Left lung (tissue), 10 donors: ENCODE data around the gene FCRLA. TPM values are rescaled to one million over a fixed set of nuclear protein-coding genes. Genes with fewer than 3 reads are reported as not detected.

Source experiments
- ATAC-seq: fragments of 200-7000 bp; cut with Tn5 transposase; one replicate; pipeline ENCODE4 v1.9.1; 2020; ENCODE audit warnings: moderate library complexity
- DNase-seq, 4 donors: peaks; one replicate each; pipeline ENCODE4 v3.0.0-alpha.2; 2013 to 2020
- H3K27ac ChIP-seq, 2 donors: fragments of 200-600 bp; sonication (generic) in 1 of 2; one replicate each; pipeline versions ENCODE4 v1.5.0 to v1.8.0; 2020 to 2021
- H3K27me3 ChIP-seq, 2 donors: fragments of 200-600 bp; sonication (generic) in 1 of 2; one replicate each; pipeline versions ENCODE4 v1.5.0 to v1.8.0; 2020 to 2021
- H3K36me3 ChIP-seq, 2 donors: fragments of 200-600 bp; sonication (generic) in 1 of 2; one replicate each; pipeline versions ENCODE4 v1.5.0 to v1.8.0; 2020 to 2021
- H3K4me1 ChIP-seq, 2 donors: fragments of 200-600 bp; one replicate each; pipeline ENCODE4 v1.8.0; 2021
- H3K4me3 ChIP-seq, 2 donors: fragments of 200-600 bp; sonication (generic) in 1 of 2; one replicate each; pipeline versions ENCODE4 v1.5.0 to v1.8.0; 2020 to 2021; ENCODE audit warnings: mild to moderate bottlenecking in 1 of 2
- H3K9me3 ChIP-seq, 2 donors: fragments of 200-600 bp; sonication (generic) in 1 of 2; one replicate each; pipeline versions ENCODE4 v1.5.0 to v1.8.0; 2020 to 2021
- CTCF ChIP-seq, 2 donors: fragments of 200-600 bp; sonication (generic) in 1 of 2; IDR thresholded peaks; one replicate each; pipeline versions ENCODE4 v1.5.0 to v1.8.0; 2021; ENCODE audit warnings: antibody characterized with exemption in 2 of 2
- intact Hi-C, 2 donors: fragments of 100-400 bp; cut with DNase I; formaldehyde crosslinking; loops; one replicate each; pipeline versions ENCODE4 v1.11.2 to v1.14.2; 2022
- polyA plus RNA-seq, 6 donors: library from polyadenylated mRNA; unstranded; fragments of 120-200 nt; gene quantifications; one replicate each; pipeline ENCODE4 v1.2.1, GENCODE V29; 2013; ENCODE audit not compliant: insufficient read length in 6 of 6
- total RNA-seq, 2 donors: library from RNA; stranded (reverse); fragmentation: NEBNext Ultra II Directional; extraction: Animal tissue kit (Norgen Biotek cat#: 25700); gene quantifications; one replicate each; pipeline ENCODE4 v1.2.1, GENCODE V29; 2021
- donor health status: DM: no; HTN: yes; CAD: no.
- donor health status: DM: no; HTN: no; CAD: no.

Gene FCRLA
- total and polyA plus RNA-seq, 8 donors = 0.08 to 0.44 (median 0.34) TPM; not detected in 1

GRCh38 chr1:161706113-161706481 is 932 bp upstream of the FCRLA start:
- Histone ChIP-seq H3K27ac (no peak overlapping the region), H3K36me3 (no peaks in the 10 kb centered on the region), H3K4me1 (no peaks in the 10 kb centered on the region), H3K4me3 (no peak overlapping the region), H3K27me3 (peaks cover 0 to 50% of the 10 kb centered on the region in 2 donors), H3K9me3 (no peaks in the 10 kb centered on the region)
- no peak for TF ChIP-seq CTCF (IDR thresholded peaks at IDR 0.05)
- ATAC-seq (no peak), DNase-seq (no peak)
- intact Hi-C loops = no loop called here

DNA sequence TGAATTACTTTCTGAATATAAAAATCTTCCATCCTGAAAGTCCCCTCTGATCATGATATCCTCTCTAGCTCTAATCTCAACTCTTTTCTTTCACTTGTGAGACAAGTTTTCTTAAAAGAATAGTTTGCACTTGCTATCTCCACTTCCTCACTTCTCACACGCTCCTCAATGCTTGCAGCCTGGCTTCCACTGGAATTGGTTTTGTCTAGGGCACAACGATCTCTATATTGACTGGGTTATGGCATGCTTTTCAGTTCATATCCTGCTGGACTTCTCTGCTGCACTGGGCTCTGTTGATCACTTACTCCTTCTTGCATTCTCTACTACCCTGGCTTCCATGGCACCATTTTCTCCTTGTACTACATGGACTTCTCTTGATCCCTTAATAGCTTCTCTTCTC is 474 bp downstream of the FCRLA start:
- Histone ChIP-seq H3K4me3 (no peak overlapping the region), H3K27ac (no peak overlapping the region), H3K4me1 (no peaks in the 10 kb centered on the region), H3K36me3 (no peaks in the 10 kb centered on the region), H3K9me3 (no peaks in the 10 kb centered on the region), H3K27me3 (peaks cover 0 to 50% of the 10 kb centered on the region in 2 donors)
- intact Hi-C loops = no loop called here
- TF ChIP-seq CTCF (IDR thresholded peaks at IDR 0.05) = no peak
- no peak for DNase-seq
- ATAC-seq = no peak

DNA sequence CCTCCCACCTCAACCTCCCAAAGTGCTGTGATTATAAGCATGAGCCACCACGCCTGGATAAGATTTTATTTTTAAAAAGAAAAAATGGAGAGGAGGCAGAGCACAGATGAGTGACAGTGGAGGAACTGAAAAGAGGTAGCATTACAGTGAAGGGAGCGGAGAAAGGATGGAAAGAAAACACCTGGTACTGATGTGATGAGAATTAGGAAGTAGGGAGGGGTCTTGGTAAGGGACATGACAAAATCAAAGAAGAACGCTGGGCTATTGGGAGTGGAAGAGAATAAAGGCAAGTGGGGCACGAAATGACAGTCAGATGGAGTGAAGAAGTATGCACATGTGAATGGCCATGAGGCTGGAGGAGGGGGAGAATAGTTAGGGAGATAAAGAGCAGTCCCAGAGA is 2.3 kb downstream of the FCRLA start:
- Histone ChIP-seq H3K27me3 (peaks cover 0 to 62% of the 10 kb centered on the region in 2 donors), H3K4me3 (no peak overlapping the region), H3K36me3 (no peaks in the 10 kb centered on the region), H3K27ac (no peak overlapping the region), H3K9me3 (no peaks in the 10 kb centered on the region), H3K4me1 (no peaks in the 10 kb centered on the region)
- DNase-seq = no peak
- intact Hi-C loops = no loop called here
- no peak for ATAC-seq
- no peak for TF ChIP-seq CTCF (IDR thresholded peaks at IDR 0.05)

DNA sequence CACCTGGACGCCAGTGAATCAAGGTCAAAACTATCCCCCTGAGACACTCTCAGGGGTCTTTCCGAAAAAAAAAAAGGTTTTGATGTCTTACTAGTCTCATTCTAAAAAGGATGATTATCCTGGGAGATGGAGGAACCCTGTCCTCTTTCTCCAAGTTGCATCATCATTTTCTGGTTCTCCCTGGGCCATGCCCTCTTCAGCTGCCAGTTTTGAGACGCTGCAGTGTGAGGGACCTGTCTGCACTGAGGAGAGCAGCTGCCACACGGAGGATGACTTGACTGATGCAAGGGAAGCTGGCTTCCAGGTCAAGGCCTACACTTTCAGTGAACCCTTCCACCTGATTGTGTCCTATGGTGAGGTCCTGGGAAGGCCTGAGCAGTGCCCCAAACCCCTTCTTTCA is 3.5 kb downstream of the FCRLA start:
- Histone ChIP-seq H3K4me1 (no peaks in the 10 kb centered on the region), H3K27ac (no peak overlapping the region), H3K27me3 (peaks cover 0 to 68% of the 10 kb centered on the region in 2 donors), H3K9me3 (no peaks in the 10 kb centered on the region), H3K4me3 (no peak overlapping the region), H3K36me3 (no peaks in the 10 kb centered on the region)
- no peak for DNase-seq
- no peak for ATAC-seq
- TF ChIP-seq CTCF (IDR thresholded peaks at IDR 0.05) = no peak
- intact Hi-C loops = no loop called here

- H3K36me3 ChIP-seq = no peaks in the 10 kb centered on the region
- ATAC-seq = no peak
- no peak overlapping the region for H3K4me3 ChIP-seq
- no peak overlapping the region for H3K27ac ChIP-seq
- peaks cover 0 to 4% of the 10 kb centered on the region in 2 donors for H3K4me1 ChIP-seq
- H3K9me3 ChIP-seq = no peaks in the 10 kb centered on the region
- no peak for DNase-seq
- no peak for TF ChIP-seq CTCF (IDR thresholded peaks at IDR 0.05)
- H3K27me3 ChIP-seq = peaks cover 0 to 72% of the 10 kb centered on the region in 2 donors
- intact Hi-C loops = no loop called here
Measured at GRCh38 chr1:161718559-161719324, 11.7 kb downstream of the FCRLA start.
